CD4-positive, alpha-beta T cell (primary cell): ENCODE results near the gene PXK. TPM values are rescaled to one million over a fixed set of nuclear protein-coding genes. Genes with fewer than 3 reads are reported as not detected.

Source experiments
- ATAC-seq: fragments of 200-7000 bp; cut with Tn5 transposase; one replicate; pipeline ENCODE4 v1.10.0; 2022; ENCODE audit warnings: mild to moderate bottlenecking; ENCODE audit not compliant: poor library complexity
- CTCF ChIA-PET: fragments of 350-600 bp; sonication (Branson Sonifier 250); formaldehyde crosslinking; loops from one replicate; lab custom pipeline; 2021; ENCODE audit warnings: antibody characterized with exemption, inconsistent platforms; lab: Charles Lee
- POLR2A ChIA-PET: fragments of 350-600 bp; sonication (Branson Sonifier 250); formaldehyde crosslinking; loops from one replicate; lab custom pipeline; 2021; ENCODE audit warnings: antibody characterized with exemption, inconsistent platforms; lab: Charles Lee
- DNase-seq, 14 experiments: peaks; one replicate each; pipeline ENCODE4 v3.0.0-alpha.2; 2013 to 2020; ENCODE audit warnings: mixed read lengths in 2 of 14
- H3K27ac ChIP-seq, 2 donors: one replicate each; pipeline versions ENCODE4 v1.5.1 to v1.7.0; 2013; ENCODE audit warnings: low read length in 2 of 2, low read depth in 1 of 2, mild to moderate bottlenecking in 1 of 2
- H3K27me3 ChIP-seq, 2 experiments: 1 replicate in 1 of 2; 2 replicates in 1 of 2; pipeline versions ENCODE4 v1.6.1 to v1.7.0; 2013; ENCODE audit warnings: low read length in 2 of 2, control low read depth in 1 of 2, mild to moderate bottlenecking in 1 of 2, moderate library complexity in 1 of 2; ENCODE audit not compliant: insufficient read depth in 2 of 2, control insufficient read depth in 1 of 2
- H3K36me3 ChIP-seq: one replicate; pipeline ENCODE4 v1.6.1; 2013; ENCODE audit warnings: low read length, control low read depth; ENCODE audit not compliant: insufficient read depth
- H3K4me1 ChIP-seq: one replicate; pipeline ENCODE4 v1.6.1; 2013; ENCODE audit warnings: low read length, control low read depth; ENCODE audit not compliant: insufficient read depth
- H3K4me3 ChIP-seq: one replicate; pipeline ENCODE4 v1.5.1; 2013; ENCODE audit warnings: mild to moderate bottlenecking, low read length, moderate library complexity
- H3K9me3 ChIP-seq, 2 experiments: 1 replicate in 1 of 2; 2 replicates in 1 of 2; pipeline versions ENCODE4 v1.6.1 to v1.7.0; 2013; ENCODE audit warnings: low read length in 2 of 2, mild to moderate bottlenecking in 2 of 2, control low read depth in 1 of 2, moderate library complexity in 1 of 2; ENCODE audit not compliant: control insufficient read depth in 1 of 2, insufficient read depth in 1 of 2
- H3K27ac Mint-ChIP-seq: one replicate; pipeline ENCODE4 v1.8.0; 2020; ENCODE audit warnings: mixed read lengths
- H3K27me3 Mint-ChIP-seq: one replicate; pipeline ENCODE4 v1.8.0; 2021; ENCODE audit warnings: mixed read lengths
- H3K36me3 Mint-ChIP-seq: one replicate; pipeline ENCODE4 v1.8.0; 2021; ENCODE audit warnings: low read depth, mixed read lengths
- H3K4me1 Mint-ChIP-seq: one replicate; pipeline ENCODE4 v1.8.0; 2021; ENCODE audit warnings: low read depth, mixed read lengths
- H3K4me3 Mint-ChIP-seq: one replicate; pipeline ENCODE4 v1.8.0; 2020; ENCODE audit warnings: mild to moderate bottlenecking, mixed read lengths
- H3K9me3 Mint-ChIP-seq: one replicate; pipeline ENCODE4 v1.8.0; 2020; ENCODE audit warnings: mixed read lengths
- CTCF ChIP-seq: fragments of 200-600 bp; IDR thresholded peaks from one replicate; pipeline ENCODE4 v1.8.0; 2022; ENCODE audit warnings: antibody characterized with exemption, mild to moderate bottlenecking
- intact Hi-C, 2 experiments: fragments of 100-400 bp; cut with DNase I in 1 of 2; cut with micrococcal nuclease in 1 of 2; formaldehyde crosslinking; loops; one replicate each; pipeline versions ENCODE4 v1.15.1 to v1.9.0; 2023 to 2025; cut with DNase I, micrococcal nuclease
- total RNA-seq, 174 experiments: library from RNA in 2 of 174; stranded (reverse) in 2 of 174; gene quantifications; one replicate each; pipeline ENCODE4 v1.2.3 and lab custom pipeline; 2021 to 2026

PXK gene
- total RNA-seq, 2 experiments from 2014 or later: 12.5 to 14.8 TPM

DNA sequence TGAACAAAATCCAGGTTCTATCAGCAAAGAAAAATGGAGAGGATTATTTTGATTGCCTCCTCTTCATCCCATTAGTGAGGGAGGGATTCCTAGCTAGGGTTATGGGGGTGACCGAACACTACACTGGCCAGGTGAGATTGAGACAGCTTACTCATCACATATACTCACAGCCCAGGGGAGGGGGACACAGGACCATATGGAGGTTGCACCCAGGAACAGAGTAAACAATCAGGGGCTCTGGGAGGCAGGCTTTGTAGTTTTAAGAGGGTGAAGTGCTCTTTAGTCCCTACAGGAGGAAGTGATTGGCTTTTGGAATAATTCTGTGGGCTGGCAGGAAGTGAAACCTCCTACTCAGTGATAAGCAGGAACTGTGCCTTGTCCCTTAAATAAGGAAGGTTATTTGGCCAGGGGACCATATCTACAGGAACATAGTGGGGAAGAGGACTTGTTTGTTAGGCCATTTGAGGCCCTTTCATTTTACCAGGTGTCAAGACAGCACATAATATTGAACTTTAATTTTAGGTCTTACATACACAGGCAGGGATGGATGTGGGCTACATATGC is 141.7 kb downstream of the PXK start:
- no peak overlapping the region for H3K27ac ChIP-seq
- no peak for ATAC-seq
- H3K4me1 ChIP-seq: peaks cover 29% of the 10 kb centered on the region
- TF ChIP-seq CTCF: no peak
- ChIA-PET CTCF (interaction anchor here (0.5 kb wide), 1 partner anchor 168 kb away, joined by 3 read pairs; the partner anchor contains the start of genes HTD2 and RPP14), POLR2A (interaction anchor here (0.6 kb wide), 1 partner anchor 9 kb away, joined by 3 read pairs; no protein-coding TSS in a partner anchor)
- peak in 3 of 14 experiments; percentile 21 to 43 (median 36) for DNase-seq
- Mint-ChIP-seq H3K27ac (no peak overlapping the region), H3K36me3 (no peaks in the 10 kb centered on the region), H3K27me3 (no peaks in the 10 kb centered on the region), H3K4me1 (peaks cover 24% of the 10 kb centered on the region), H3K9me3 (no peaks in the 10 kb centered on the region), H3K4me3 (no peak overlapping the region)
- H3K4me3 ChIP-seq: no peak overlapping the region
- intact Hi-C loops: no loop called here
- no peaks in the 10 kb centered on the region for H3K36me3 ChIP-seq
- H3K9me3 ChIP-seq: no peaks in the 10 kb centered on the region
- H3K27me3 ChIP-seq: no peaks in the 10 kb centered on the region

DNA sequence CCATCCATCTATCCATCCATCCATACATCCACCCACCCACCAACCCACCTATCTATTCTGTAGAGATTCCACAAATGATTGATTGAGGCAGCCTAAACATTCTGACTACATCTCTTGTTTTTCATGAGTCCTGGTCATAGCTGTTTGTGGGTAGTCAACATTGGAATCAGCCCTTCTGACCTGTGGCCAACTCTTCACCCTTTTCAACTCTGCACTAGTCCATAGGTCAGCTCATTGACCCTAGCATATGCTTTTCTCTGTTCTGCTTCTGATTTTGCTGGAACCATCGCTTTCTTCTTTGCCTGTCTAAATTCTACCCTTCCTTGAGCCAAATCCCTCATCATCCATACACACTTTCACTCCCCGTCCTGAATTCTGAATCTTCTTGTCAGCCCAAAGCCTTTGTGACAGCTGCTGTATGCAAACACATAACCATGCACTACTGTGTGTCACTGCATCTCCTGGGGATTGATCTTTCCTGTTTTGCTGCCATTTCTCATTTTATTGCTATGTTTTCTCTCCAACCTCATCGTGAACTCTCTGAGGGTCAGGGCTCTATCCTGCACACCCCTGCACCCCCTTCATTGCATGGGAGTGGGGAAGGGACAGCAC is 142.4 kb downstream of the PXK start:
- Mint-ChIP-seq H3K27ac (no peak overlapping the region), H3K27me3 (no peaks in the 10 kb centered on the region), H3K36me3 (no peaks in the 10 kb centered on the region), H3K4me3 (no peak overlapping the region), H3K4me1 (peaks cover 24% of the 10 kb centered on the region), H3K9me3 (no peaks in the 10 kb centered on the region)
- DNase-seq (no peak), ATAC-seq (no peak)
- H3K36me3 ChIP-seq: no peaks in the 10 kb centered on the region
- H3K4me1 ChIP-seq: peaks cover 29% of the 10 kb centered on the region
- no peaks in the 10 kb centered on the region for H3K9me3 ChIP-seq
- ChIA-PET CTCF (interaction anchor here (0.6 kb wide), 1 partner anchor 126 kb away, joined by 3 read pairs; no protein-coding TSS in a partner anchor), POLR2A (no interaction called here)
- H3K27me3 ChIP-seq: no peaks in the 10 kb centered on the region
- no peak for TF ChIP-seq CTCF
- no peak overlapping the region for H3K4me3 ChIP-seq
- intact Hi-C loops: no loop called here
- no peak overlapping the region for H3K27ac ChIP-seq

Other genes with a start within 250 kb of the PXK start
- gene DNASE1L3, start 121.9 kb upstream of the PXK start, total RNA-seq: under 1 TPM; 0.53 to 0.80 TPM
- 1 to 10 TPM in 1 of 2 experiments, under 1 TPM in 1; 0.71 to 1.9 TPM for gene ABHD6, start 95.1 kb upstream of the PXK start, total RNA-seq
- 10 to 100 TPM; 17.7 to 19.7 TPM for gene RPP14, start 26.6 kb upstream of the PXK start, total RNA-seq
- 1 to 10 TPM; 7.2 to 7.3 TPM for gene HTD2, start 26.4 kb upstream of the PXK start, total RNA-seq
- 10 to 100 TPM; 31.1 to 31.5 TPM for gene PDHB, start 100.9 kb downstream of the PXK start, total RNA-seq
- gene KCTD6, start 159.2 kb downstream of the PXK start, total RNA-seq: 1 to 10 TPM; 3.8 to 5.0 TPM
- not detected for gene ACOX2, start 204.3 kb downstream of the PXK start, total RNA-seq
- gene FAM107A, start 244.5 kb downstream of the PXK start, total RNA-seq: not detected